HepG2 (cell line): ENCODE results near the gene FASTK. TPM values are rescaled to one million over a fixed set of nuclear protein-coding genes. Genes with fewer than 3 reads are reported as not detected.

ENCODE experiments used
- ATAC-seq: fragments of 200-7000 bp; cut with Tn5 transposase; 3 replicates; pipeline ENCODE4 v1.9.1; 2020; ENCODE audit warnings: mild to moderate bottlenecking, moderate library complexity
- BruUV-seq: library from RNA; stranded (reverse); fragments of 400-500 nt; replicated peaks from 2 replicates; lab custom pipeline; 2021; lab: Mats Ljungman, UMichigan
- CTCF ChIA-PET: fragments of 300-600 bp; formaldehyde crosslinking; extraction: SDS; loops from one replicate; lab custom pipeline; 2021; ENCODE audit warnings: low total read pairs, inconsistent platforms, low intra/inter-chr PET ratio; lab: Yijun Ruan, JAX
- POLR2A ChIA-PET: fragments of 350-600 bp; sonication (Branson Sonifier 250); formaldehyde crosslinking; loops from one replicate; lab custom pipeline; 2020; ENCODE audit warnings: antibody characterized with exemption, inconsistent platforms; lab: Yijun Ruan, JAX
- DNase-seq: peaks from one replicate; pipeline ENCODE4 v3.0.0-alpha.2; 2015; ENCODE audit warnings: low spot score
- FAIRE-seq: peaks from 3 replicates; lab custom pipeline; 2011; peaks lifted over from hg19 to GRCh38; lab: Jason Lieb, UNC
- H2AFZ ChIP-seq: one replicate; pipeline ENCODE4 v1.6.1; 2011; ENCODE audit warnings: low read length, inconsistent platforms
- H3K27ac ChIP-seq: fragments of 300-600 bp; 3 replicates; pipeline ENCODE4 v1.8.0; 2011; ENCODE audit warnings: mixed run types, mild to moderate bottlenecking, mixed read lengths, low read length, inconsistent platforms; ENCODE audit not compliant: insufficient read depth; ENCODE audit errors: extremely low read length
- H3K27me3 ChIP-seq, 2 experiments: fragments of 200-600 bp in 1 of 2; 2 replicates in 1 of 2; 3 replicates in 1 of 2; pipeline versions ENCODE4 v1.6.0 to v1.8.0; 2011; ENCODE audit warnings: low read length in 2 of 2, mild to moderate bottlenecking in 2 of 2, moderate library complexity in 2 of 2, inconsistent platforms in 1 of 2; ENCODE audit not compliant: insufficient read depth in 2 of 2, control insufficient read depth in 1 of 2
- H3K36me3 ChIP-seq, 2 experiments: fragments of 200-600 bp in 1 of 2; replicated peaks in 1 of 2; 2 replicates in 1 of 2; 3 replicates in 1 of 2; pipeline versions ENCODE4 v1.5.1 to v1.8.0; 2011; ENCODE audit warnings: low read length in 2 of 2, inconsistent platforms in 1 of 2; ENCODE audit not compliant: insufficient read depth in 2 of 2, control insufficient read depth in 1 of 2
- H3K4me1 ChIP-seq: 2 replicates; pipeline ENCODE4 v1.5.1; 2012; ENCODE audit warnings: low read length, inconsistent platforms; ENCODE audit not compliant: insufficient read depth
- H3K4me2 ChIP-seq: 2 replicates; pipeline ENCODE4 v1.6.0; 2011; ENCODE audit warnings: low read depth, low read length, inconsistent platforms
- H3K4me3 ChIP-seq, 3 experiments: fragments of 200-600 bp in 1 of 3; sonication (generic), shearing (Covaris generic) in 1 of 3; replicated peaks in 1 of 3; 2 replicates each; pipeline ENCODE4 v1.5.1; 2011 to 2016; ENCODE audit warnings: low read length in 3 of 3, inconsistent platforms in 2 of 3, low read depth in 2 of 3, mild to moderate bottlenecking in 2 of 3, control low read depth in 1 of 3, mixed read lengths in 1 of 3; ENCODE audit not compliant: insufficient read depth in 1 of 3
- H3K79me2 ChIP-seq: one replicate; pipeline ENCODE4 v1.6.1; 2011; ENCODE audit warnings: low read length, inconsistent platforms; ENCODE audit not compliant: insufficient read depth
- H3K9ac ChIP-seq: 2 replicates; pipeline ENCODE4 v1.6.0; 2011; ENCODE audit warnings: mild to moderate bottlenecking, low read depth, low read length, inconsistent platforms; ENCODE audit not compliant: insufficient read depth
- H3K9me3 ChIP-seq: 2 replicates; pipeline ENCODE4 v1.5.1; 2012; ENCODE audit warnings: mild to moderate bottlenecking, low read length
- H4K20me1 ChIP-seq: 2 replicates; pipeline ENCODE4 v1.6.0; 2011; ENCODE audit warnings: inconsistent platforms, mild to moderate bottlenecking, low read length, moderate library complexity; ENCODE audit not compliant: insufficient read depth
- ATF7-NPFF ChIP-seq: sonication (generic); formaldehyde crosslinking; IDR thresholded peaks from 2 replicates; pipeline ENCODE4 v1.8.1; 2023; ENCODE audit warnings: mild to moderate bottlenecking, low read depth, missing genetic modification reagents, moderate library complexity
- DR1 ChIP-seq: sonication (generic); formaldehyde crosslinking; IDR thresholded peaks from 2 replicates; pipeline ENCODE4 v1.8.0; 2021; ENCODE audit warnings: mild to moderate bottlenecking, missing genetic modification reagents, inconsistent platforms
- FOSL1 ChIP-seq: sonication (generic); formaldehyde crosslinking; IDR thresholded peaks from 2 replicates; pipeline ENCODE4 v1.9.0; 2021; ENCODE audit warnings: missing genetic modification reagents, borderline replicate concordance
- HMG20A ChIP-seq: IDR thresholded peaks from 2 replicates; pipeline ENCODE4 v1.6.1; 2016; ENCODE audit warnings: borderline replicate concordance
- KDM3A ChIP-seq: IDR thresholded peaks from 2 replicates; pipeline ENCODE4 v1.6.1; 2018; ENCODE audit warnings: low read depth, missing compliant biosample characterization
- NR0B2 ChIP-seq: sonication (generic); formaldehyde crosslinking; IDR thresholded peaks from 2 replicates; pipeline ENCODE4 v1.4.0; 2020; ENCODE audit warnings: mild to moderate bottlenecking, missing genetic modification reagents
- SNAPC4 ChIP-seq: sonication (generic); formaldehyde crosslinking; IDR thresholded peaks from 2 replicates; pipeline ENCODE4 v1.4.0; 2020; ENCODE audit warnings: mild to moderate bottlenecking, missing genetic modification reagents
- TGIF2 ChIP-seq: IDR thresholded peaks from 2 replicates; pipeline ENCODE4 v1.6.1; 2016; ENCODE audit warnings: control low read depth, missing compliant biosample characterization
- ZBTB10 ChIP-seq: sonication (generic); formaldehyde crosslinking; IDR thresholded peaks from 2 replicates; pipeline ENCODE4 v1.4.0; 2020; ENCODE audit warnings: missing genetic modification reagents, borderline replicate concordance
- ZNF576 ChIP-seq: sonication (generic); formaldehyde crosslinking; IDR thresholded peaks from 2 replicates; pipeline ENCODE4 v1.4.0; 2020; ENCODE audit warnings: mild to moderate bottlenecking, missing genetic modification reagents
- ZNF639 ChIP-seq: conservative IDR thresholded peaks from 2 replicates; pipeline ENCODE4 v1.6.1; 2018; ENCODE audit warnings: missing genetic modification reagents
- WGBS: methylation state at CpG from one replicate; pipeline ENCODE4 v1.1.6; 2017; ENCODE audit warnings: low lambda C conversion rate; 5-methylcytosine and 5-hydroxymethylcytosine counted together
- in situ Hi-C: cut with HindIII; loops from 2 replicates; pipeline ENCODE4 v1.10.0; 2017; ENCODE audit warnings: low pct_unique_long_range_greater_than_20kb; ENCODE audit not compliant: extremely low pct_ligation_motif_present
- intact Hi-C: fragments of 100-400 bp; cut with micrococcal nuclease; formaldehyde crosslinking; loops from one replicate; pipeline ENCODE4 v1.10.0; 2022; ENCODE audit not compliant: unreplicated experiment
- polyA plus RNA-seq, 8 experiments: library from polyadenylated mRNA; depleted of rRNA in 3 of 8; stranded (reverse) in 7 of 8; unstranded in 1 of 8; fragments of >200 nt; fragmentation: Illumina TruSeq in 4 of 8; extraction: Trizol in 4 of 8; gene quantifications; 2 replicates each; pipeline versions ENCODE4 v1.2.1 to v1.2.3, GENCODE V29; 2011 to 2016; ENCODE audit warnings: low read depth in 4 of 8, missing spikeins in 1 of 8, mixed read lengths in 1 of 8; ENCODE audit not compliant: insufficient read depth in 1 of 8
- total RNA-seq, 5 experiments: library from RNA; depleted of rRNA; stranded (reverse); fragments of >200 nt; fragmentation: Illumina TruSeq; extraction: Trizol; gene quantifications; 2 replicates each; pipeline ENCODE4 v1.2.3, GENCODE V29; 2016; ENCODE audit warnings: low read depth in 1 of 5

FASTK gene
- total and polyA plus RNA-seq, 2 of the 13 experiments (the other 11 are each of a cell fraction or from before 2014, with no cell fraction given), result 52.9 to 55.7 TPM

GRCh38 chr7:151079199-151079910 is 1.3 kb downstream of the FASTK start:
- peak overlapping the region; percentile 99 for H3K4me2 ChIP-seq
- POLR2A ChIA-PET, result interaction anchor here (5.4 kb wide), 1 partner anchor 17 kb away, joined by 60 read pairs; no protein-coding TSS in a partner anchor
- H3K36me3 ChIP-seq, result peaks cover 7 to 19% of the 10 kb centered on the region in 2 experiments
- no peak for FAIRE-seq
- in situ Hi-C loops, result no loop called here
- H3K9me3 ChIP-seq, result no peaks in the 10 kb centered on the region
- peak overlapping the region; percentile 85 to 96 (median 88) for H3K4me3 ChIP-seq
- peak overlapping the region; percentile 100 for H3K9ac ChIP-seq
- ATAC-seq, result no peak
- intact Hi-C loops, result no loop called here
- peak overlapping the region; percentile 85 for H3K27ac ChIP-seq
- H3K79me2 ChIP-seq, result peaks cover 33% of the 10 kb centered on the region
- no peak for DNase-seq
- CTCF ChIA-PET, result interaction anchor here (1.1 kb wide), 1 partner anchor 52 kb away, joined by 3 read pairs; no protein-coding TSS in a partner anchor
- H4K20me1 ChIP-seq, result no peaks in the 10 kb centered on the region
- no TSS peak for BruUV-seq
- H3K4me1 ChIP-seq, result peaks cover 33% of the 10 kb centered on the region
- H3K27me3 ChIP-seq, result no peaks in the 10 kb centered on the region; a peak in 1 of 5 replicates
- no peak overlapping the region for H2AFZ ChIP-seq
- WGBS, result 83% methylated on average over 18 of the region's 27 CpGs
- TF ChIP-seq HMG20A (CRISPR knock-in tag) (no peak), DR1 (CRISPR knock-in tag) (0 out of 2 replicates have a peak, but pooled peaks have one; percentile 29), FOSL1 (CRISPR knock-in tag) (no peak), KDM3A (CRISPR knock-in tag) (no peak), ZBTB10 (no peak), ZNF639 (CRISPR knock-in tag) (no peak), TGIF2 (CRISPR knock-in tag) (no peak), SNAPC4 (CRISPR knock-in tag) (0 out of 2 replicates have a peak, but pooled peaks have one; percentile 64), NR0B2 (CRISPR knock-in tag) (0 out of 2 replicates have a peak, but pooled peaks have one; percentile 33), ZNF576 (CRISPR knock-in tag) (0 out of 2 replicates have a peak, but pooled peaks have one; percentile 24), ATF7-NPFF (CRISPR knock-in tag) (0 out of 2 replicates have a peak, but pooled peaks have one; percentile 3)
